Epithelial cell of proximal tubule (primary cell): ENCODE data around the gene CLIP4. TPM values are rescaled to one million over a fixed set of nuclear protein-coding genes. Genes with fewer than 3 reads are reported as not detected.

Experiments
- DNase-seq: peaks from one replicate; pipeline ENCODE4 v3.0.0-alpha.2; 2011; ENCODE audit warnings: low read depth
- H3K4me3 ChIP-seq: 2 replicates; pipeline ENCODE4 v1.5.1; 2011; ENCODE audit warnings: low read depth, mild to moderate bottlenecking, low read length
- total RNA-seq: library from RNA; depleted of rRNA; stranded (reverse); fragments of >200 nt; gene quantifications from 2 replicates; pipeline ENCODE4 v1.2.3, GENCODE V29; 2015
- TF ChIP-seq, protein P1 (sequence below): conservative IDR thresholded peaks from 2 replicates; pipeline ENCODE4 v1.5.1; 2012; ENCODE audit warnings: low read depth, mild to moderate bottlenecking, low read length

Gene CLIP4
- total RNA-seq, 1 donor from 2014 or later = 22.8 TPM

DNA sequence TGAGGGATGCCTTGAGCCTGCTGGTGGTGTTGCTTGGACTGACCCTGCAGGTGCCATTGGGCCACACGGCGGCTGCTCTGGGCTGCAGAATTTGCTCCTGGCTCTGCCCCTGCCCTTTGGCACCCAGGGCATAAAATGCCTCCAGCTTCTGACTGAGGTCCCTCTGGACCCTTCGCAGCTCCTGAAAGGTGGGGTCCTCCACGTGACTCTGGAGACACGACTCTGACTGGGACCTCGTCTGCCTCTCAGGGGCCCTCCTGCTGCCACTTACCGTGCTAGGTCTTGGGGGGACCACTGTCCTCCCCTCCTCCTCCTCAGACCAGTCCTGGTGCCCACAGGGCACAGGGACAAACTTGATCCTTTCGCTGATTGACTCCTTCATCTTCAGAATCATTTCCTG is 43.0 kb upstream of the CLIP4 start:
- TF ChIP-seq, protein P1, sequence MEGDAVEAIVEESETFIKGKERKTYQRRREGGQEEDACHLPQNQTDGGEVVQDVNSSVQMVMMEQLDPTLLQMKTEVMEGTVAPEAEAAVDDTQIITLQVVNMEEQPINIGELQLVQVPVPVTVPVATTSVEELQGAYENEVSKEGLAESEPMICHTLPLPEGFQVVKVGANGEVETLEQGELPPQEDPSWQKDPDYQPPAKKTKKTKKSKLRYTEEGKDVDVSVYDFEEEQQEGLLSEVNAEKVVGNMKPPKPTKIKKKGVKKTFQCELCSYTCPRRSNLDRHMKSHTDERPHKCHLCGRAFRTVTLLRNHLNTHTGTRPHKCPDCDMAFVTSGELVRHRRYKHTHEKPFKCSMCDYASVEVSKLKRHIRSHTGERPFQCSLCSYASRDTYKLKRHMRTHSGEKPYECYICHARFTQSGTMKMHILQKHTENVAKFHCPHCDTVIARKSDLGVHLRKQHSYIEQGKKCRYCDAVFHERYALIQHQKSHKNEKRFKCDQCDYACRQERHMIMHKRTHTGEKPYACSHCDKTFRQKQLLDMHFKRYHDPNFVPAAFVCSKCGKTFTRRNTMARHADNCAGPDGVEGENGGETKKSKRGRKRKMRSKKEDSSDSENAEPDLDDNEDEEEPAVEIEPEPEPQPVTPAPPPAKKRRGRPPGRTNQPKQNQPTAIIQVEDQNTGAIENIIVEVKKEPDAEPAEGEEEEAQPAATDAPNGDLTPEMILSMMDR = no peak
- no peak for DNase-seq
- H3K4me3 ChIP-seq = no peak overlapping the region

DNA sequence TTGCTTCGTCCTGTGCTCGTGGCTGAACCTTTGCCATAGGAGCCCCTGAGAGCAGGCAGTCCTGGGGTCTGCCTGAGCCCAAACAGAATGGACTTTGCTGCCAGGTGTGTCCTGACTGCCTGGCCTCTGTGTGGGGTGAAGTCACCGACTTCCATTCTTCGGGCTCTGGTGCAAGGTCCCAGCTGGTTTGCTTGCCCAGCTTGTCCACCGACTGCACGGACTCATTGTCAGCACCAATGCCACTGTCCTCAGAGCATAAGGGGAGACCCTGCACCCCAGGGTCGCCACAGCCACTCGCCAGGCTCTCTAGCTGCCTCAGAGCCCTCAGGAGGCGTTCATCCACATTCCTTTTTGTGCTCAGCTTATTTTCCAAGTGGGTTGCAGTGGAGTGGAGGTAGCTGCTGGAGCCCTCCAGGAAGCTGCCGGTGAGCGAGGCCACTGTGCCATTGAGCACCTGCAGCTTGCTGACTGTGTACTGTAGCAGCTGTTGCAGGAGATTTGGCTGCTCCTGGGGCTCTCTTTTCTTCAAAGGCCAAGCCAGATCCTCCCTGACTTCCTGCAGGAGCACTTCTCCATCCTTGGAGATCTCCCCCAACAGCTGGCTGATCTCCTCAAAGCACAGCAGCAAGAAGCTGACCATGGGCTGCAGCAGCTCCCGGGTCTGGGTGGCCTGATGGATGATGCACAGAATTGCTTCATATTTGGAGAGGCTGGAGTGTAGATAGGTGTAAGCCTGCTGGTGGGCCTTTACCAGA is 42.1 kb upstream of the CLIP4 start:
- TF ChIP-seq, protein P1 = no peak
- no peak overlapping the region for H3K4me3 ChIP-seq
- DNase-seq = no peak

DNA sequence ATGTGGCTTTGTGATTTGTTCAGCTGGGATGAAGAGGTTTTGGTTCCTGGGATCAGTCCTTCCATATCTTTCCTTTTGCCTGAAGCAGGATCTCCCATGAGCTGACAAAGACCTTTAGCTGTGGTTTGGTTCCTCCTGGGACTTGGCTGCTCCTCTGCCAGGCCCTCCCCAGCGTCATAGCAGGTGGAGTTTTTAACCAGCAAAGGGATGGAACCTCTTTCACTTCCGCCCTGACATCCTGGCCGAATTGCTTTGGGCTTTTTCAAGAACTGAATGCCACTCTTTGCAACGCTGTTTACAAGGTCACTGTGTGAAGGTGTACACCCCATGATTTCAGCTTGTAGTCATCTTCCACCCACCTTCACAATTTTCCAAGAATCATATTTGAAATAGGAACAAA is 41.3 kb upstream of the CLIP4 start:
- DNase-seq = no peak
- TF ChIP-seq, protein P1 = no peak
- H3K4me3 ChIP-seq = no peak overlapping the region

DNA sequence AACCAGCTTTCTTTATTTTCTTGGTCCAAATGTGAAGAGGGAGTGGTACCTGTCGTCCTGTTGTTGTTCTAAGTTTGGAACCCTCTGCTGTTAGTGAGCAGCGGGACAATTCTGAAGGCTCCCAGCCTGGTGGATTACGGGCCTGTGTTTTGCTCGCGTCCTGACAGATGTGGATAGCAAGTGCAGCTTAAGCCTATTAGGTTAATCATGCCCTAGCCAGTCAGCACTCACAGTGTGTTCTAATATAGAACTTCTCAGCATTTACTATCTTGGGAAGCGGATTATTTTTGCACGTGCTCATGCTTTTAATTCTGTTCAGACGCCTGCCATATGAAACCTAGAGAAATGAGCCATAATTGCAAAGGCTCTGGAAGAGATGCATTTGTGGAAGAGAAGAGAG is 40.8 kb upstream of the CLIP4 start, which contains the start of gene PCARE:
Gene PCARE (minus strand): TSS at position 113 of the 400 bp plus-strand sequence. CDS start 262 bp downstream, outside the sequence.
- DNase-seq = no peak
- H3K4me3 ChIP-seq = no peak within 1 kb of the TSS
- TF ChIP-seq, protein P1 = no peak

DNA sequence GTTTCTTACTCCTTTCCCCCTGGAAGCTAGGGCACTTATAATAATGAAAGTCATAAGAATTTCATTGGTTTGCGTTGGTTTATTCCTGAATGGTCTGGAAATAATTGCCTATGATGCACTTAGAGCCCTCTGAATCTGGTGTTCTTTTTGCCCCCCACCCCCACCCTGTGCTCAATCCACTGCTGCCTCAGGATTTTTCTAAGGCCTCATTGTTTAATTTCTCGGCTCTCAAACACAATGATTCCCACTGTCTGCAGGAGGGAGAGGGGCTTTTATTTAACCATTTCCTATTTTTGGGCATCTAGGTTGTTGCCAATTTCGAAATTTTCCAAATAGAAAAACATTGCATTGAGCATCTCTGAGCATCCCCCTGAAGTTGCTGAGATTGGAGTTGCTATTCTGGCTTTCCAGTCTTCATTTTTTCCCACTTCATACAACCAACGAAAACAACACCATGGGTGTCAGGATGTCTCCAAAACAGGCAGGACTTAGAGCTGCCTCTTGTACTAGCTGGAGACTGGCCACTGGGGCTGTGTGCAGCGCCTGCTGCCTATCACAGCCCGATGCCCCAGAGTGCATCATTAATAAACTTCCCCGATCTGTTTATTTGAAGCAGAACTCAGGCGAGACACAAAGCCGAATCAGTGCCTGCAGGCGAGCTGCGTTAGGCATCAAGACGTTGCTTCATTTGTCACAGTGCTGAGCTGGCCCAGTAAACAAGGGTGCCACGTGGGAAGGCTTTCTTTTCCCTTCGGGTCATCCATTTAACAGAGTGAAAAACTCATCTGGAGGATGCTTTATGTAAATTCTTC is 39.1 kb upstream of the CLIP4 start:
- DNase-seq = no peak
- TF ChIP-seq, protein P1 = no peak
- H3K4me3 ChIP-seq = no peak overlapping the region

DNA sequence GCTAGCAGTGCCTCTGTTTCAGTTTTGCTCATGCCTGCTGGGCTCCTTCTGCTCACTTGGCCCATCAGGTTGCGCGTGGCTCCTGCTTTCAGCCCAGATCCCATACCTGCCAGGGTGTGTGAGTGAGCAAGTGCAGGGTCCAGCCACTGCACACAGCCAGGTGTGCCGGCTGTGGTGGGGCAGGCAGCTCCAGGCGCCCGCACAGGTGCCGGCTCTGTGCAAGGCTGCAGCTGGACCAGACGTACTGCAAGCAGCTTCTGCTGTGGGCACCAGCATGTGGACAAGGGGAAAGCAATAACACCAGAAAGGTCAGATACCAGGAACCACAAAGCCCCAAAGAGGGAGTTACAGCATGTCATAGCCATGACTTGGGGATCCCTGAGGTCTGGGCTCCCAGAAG is 35.3 kb upstream of the CLIP4 start:
- DNase-seq = no peak
- TF ChIP-seq, protein P1 = no peak
- H3K4me3 ChIP-seq = no peak overlapping the region
